COLO829 (cell line): ENCODE data around the gene DR1.

ENCODE experiments used
- DNase-seq: peaks from one replicate; pipeline ENCODE4 v3.0.0; 2012; ENCODE audit warnings: low spot score

The DR1 gene

GRCh38 chr1:93394514-93394913, 48.8 kb downstream of the DR1 start:
- no peak for DNase-seq

DNA sequence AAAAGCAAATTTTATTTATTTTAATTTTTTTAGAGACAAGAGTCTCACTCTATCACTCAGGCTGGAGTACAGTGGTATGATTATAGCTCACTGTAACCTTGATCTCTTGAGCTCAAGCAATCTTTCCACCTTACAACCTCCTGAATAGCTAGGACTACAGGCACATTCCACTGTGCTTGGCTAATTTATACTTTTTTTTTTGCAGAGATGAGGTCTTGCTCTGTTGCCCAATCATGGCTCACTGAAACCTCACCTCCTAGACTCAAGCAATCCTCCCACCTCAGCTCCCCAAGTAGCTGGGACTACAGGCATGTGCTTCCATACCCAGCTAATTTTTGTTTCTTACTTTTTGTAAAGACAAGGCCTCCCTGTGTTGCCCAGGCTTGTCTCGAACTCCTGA, 49.5 kb downstream of the DR1 start:
- no peak for DNase-seq

- no peak for DNase-seq
Measured at GRCh38 chr1:93399781-93400180, 54.1 kb downstream of the DR1 start.

DNA sequence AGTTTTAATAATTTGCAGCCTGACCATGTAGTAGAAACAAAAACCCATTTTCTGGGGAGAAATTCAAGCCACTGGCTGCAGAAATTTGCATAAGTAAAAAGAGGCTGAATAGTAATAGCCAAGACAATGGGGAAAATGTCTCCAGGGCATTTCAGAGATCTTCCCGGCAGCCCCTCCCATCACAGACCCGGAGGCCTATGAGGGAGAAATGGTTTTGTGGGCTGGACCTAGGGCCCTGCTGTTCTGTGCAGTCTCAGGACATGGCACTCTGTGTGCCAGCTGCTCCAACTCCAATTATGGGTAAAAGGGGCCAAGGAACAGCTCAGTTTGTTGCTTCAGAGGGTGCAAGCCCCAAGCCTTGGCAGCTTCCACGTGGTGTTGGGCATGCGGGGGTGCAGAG, 62.5 kb downstream of the DR1 start:
- no peak for DNase-seq

DNA sequence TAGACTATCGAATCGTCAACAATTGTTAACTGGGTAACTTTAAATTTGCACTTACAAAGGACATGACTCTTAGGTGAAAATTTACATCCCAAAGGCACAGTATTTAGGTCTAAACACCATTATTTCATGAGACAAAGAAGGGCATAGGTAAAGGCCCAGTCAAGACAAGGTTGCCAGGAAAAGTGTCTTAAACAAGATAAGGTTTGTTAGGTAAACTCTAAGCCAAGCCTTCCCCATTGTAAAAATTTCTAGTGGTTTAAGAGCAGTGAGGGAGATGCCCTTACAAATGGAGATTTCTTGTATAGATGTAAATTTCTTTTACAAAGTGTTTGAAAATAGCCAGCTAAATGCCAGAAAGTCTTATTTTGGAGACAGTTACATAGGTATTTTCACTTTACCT, 65.3 kb downstream of the DR1 start:
- DNase-seq, result no peak

DNA sequence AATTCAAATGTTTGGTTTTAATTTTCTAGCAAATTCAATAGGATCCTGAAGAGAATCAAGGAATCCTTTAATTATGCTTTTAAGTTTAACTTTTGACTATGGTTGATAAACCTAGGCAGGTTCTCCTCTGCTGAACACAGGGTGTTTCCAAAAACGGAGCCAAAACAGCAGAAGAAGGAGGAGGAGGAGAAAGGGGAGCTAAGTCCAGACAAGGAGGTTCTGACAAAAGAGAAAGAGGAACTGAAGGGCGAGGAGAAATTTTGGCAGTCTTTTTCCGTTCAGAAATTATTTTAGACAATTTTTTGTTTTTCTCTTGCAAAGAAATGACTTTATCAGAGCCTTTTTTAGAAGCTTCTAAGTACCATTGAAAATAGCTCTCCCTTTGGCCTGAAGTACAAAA, 69.0 kb downstream of the DR1 start:
- DNase-seq, result no peak

DNA sequence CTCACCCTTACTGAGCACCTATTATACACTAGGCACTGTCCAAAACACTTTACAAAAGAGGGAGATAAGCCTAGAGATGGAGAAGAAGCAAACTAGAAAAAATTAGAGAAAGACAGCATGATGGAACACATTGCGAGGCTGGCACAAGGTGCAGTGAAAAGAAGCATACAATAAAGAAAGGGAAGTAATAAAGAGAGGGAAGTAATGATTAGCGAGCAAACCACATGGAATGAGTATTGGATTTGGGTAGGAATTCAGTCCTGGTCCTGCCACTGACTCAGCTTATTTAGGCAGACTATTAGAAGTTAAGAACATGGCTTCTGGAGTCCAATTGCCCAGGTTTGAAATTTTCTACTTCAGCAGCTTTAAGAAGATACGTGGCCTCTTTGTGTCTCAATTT, 69.6 kb downstream of the DR1 start:
- DNase-seq, result no peak

DNA sequence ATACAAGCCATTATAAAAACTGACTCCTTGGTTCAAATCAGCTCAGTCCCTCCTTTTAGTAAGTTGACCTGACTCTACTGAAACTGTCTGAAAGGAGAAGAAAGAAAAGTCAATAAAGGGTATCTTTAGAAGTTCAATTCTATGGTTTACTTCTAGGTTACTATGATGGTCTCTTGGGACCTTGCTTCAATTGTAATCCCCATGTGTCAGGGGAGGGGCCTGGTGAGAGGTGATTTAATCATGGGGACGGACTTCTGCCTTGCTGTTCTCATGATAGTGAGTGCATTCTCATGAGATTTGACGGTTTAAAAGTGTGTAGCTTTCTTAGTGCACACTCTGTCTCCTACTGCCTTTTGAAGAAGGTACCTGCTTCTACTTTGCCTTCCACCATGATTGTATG, 70.5 kb downstream of the DR1 start:
- DNase-seq, result no peak
